H1 (cell line): ENCODE data around the gene GMNN. TPM values are rescaled to one million over a fixed set of nuclear protein-coding genes. Genes with fewer than 3 reads are reported as not detected.

Experiments
- CTCF ChIA-PET: fragments of 300-600 bp; sonication (Branson Sonifier 250); formaldehyde crosslinking; loops from one replicate; lab custom pipeline; 2021; ENCODE audit not compliant: partially characterized antibody; lab: Charles Lee
- POLR2A ChIA-PET: fragments of 300-600 bp; sonication (Branson Sonifier 250); formaldehyde crosslinking; loops from one replicate; lab custom pipeline; 2021; ENCODE audit warnings: inconsistent platforms; ENCODE audit not compliant: partially characterized antibody; lab: Charles Lee
- DNase-seq, 2 experiments: peaks; one replicate each; pipeline versions ENCODE4 v3.0.0 to v3.0.0-alpha.2; 2010 to 2022; ENCODE audit warnings: low spot score in 2 of 2, low read depth in 1 of 2, mixed read lengths in 1 of 2
- FAIRE-seq: peaks from 2 replicates; lab custom pipeline; 2011; peaks lifted over from hg19 to GRCh38; lab: Jason Lieb, UNC
- H2AFZ ChIP-seq: 2 replicates; pipeline ENCODE4 v1.8.1; 2012; ENCODE audit warnings: low read length, inconsistent platforms
- H2AK5ac ChIP-seq: 2 replicates; pipeline ENCODE4 v1.6.1; 2013; ENCODE audit warnings: low read depth, low read length
- H2BK120ac ChIP-seq: replicated peaks from 2 replicates; pipeline ENCODE3; 2013; ENCODE audit warnings: low read depth, low read length, inconsistent platforms
- H2BK12ac ChIP-seq: 2 replicates; pipeline ENCODE4 v1.6.1; 2013; ENCODE audit warnings: low read depth, low read length
- H2BK15ac ChIP-seq: 2 replicates; pipeline ENCODE4 v1.6.1; 2013; ENCODE audit warnings: low read length
- H2BK20ac ChIP-seq: 2 replicates; pipeline ENCODE4 v1.6.1; 2013; ENCODE audit warnings: low read length
- H2BK5ac ChIP-seq: 2 replicates; pipeline ENCODE4 v1.6.1; 2013; ENCODE audit warnings: low read depth, low read length
- H3K14ac ChIP-seq: 2 replicates; pipeline ENCODE4 v1.6.1; 2013; ENCODE audit warnings: inconsistent platforms; ENCODE audit not compliant: insufficient read length
- H3K18ac ChIP-seq: 2 replicates; pipeline ENCODE4 v1.6.1; 2013; ENCODE audit warnings: low read length; ENCODE audit errors: extremely low read depth
- H3K23ac ChIP-seq: 2 replicates; pipeline ENCODE4 v1.6.1; 2013; ENCODE audit warnings: inconsistent platforms; ENCODE audit not compliant: insufficient read length
- H3K23me2 ChIP-seq: 2 replicates; pipeline ENCODE4 v1.6.1; 2013; ENCODE audit warnings: low read depth, low read length
- H3K27ac ChIP-seq: 2 replicates; pipeline ENCODE4 v1.6.1; 2011; ENCODE audit warnings: low read depth, low read length, inconsistent platforms
- H3K27me3 ChIP-seq, 4 experiments: replicated peaks in 1 of 4; 1 replicate in 1 of 4; 2 replicates in 3 of 4; pipeline versions ENCODE4 v1.6.1 to v1.8.1; 2011 to 2013; ENCODE audit warnings: low read length in 3 of 4, mild to moderate bottlenecking in 3 of 4, inconsistent platforms in 2 of 4, mixed read lengths in 2 of 4, moderate library complexity in 1 of 4; ENCODE audit not compliant: control insufficient read depth in 3 of 4, insufficient read depth in 3 of 4; ENCODE audit errors: extremely low read depth in 1 of 4
- H3K36me3 ChIP-seq, 4 experiments: 2 replicates each; pipeline versions ENCODE4 v1.6.1 to v1.8.1; 2011 to 2013; ENCODE audit warnings: mild to moderate bottlenecking in 4 of 4, low read length in 3 of 4, moderate library complexity in 2 of 4, control low read depth in 1 of 4, inconsistent platforms in 1 of 4; ENCODE audit not compliant: insufficient read depth in 4 of 4, control insufficient read depth in 2 of 4
- H3K4ac ChIP-seq: replicated peaks from 2 replicates; pipeline ENCODE3; 2013; ENCODE audit warnings: low read length, low read depth, mixed read lengths, inconsistent platforms; ENCODE audit not compliant: insufficient read length
- H3K4me1 ChIP-seq, 4 experiments: replicated peaks in 1 of 4; 1 replicate in 1 of 4; 2 replicates in 3 of 4; pipeline versions ENCODE4 v1.6.1 to v1.8.1; 2011 to 2013; ENCODE audit warnings: low read length in 3 of 4, inconsistent platforms in 2 of 4, mixed read lengths in 1 of 4; ENCODE audit not compliant: insufficient read depth in 4 of 4, control insufficient read depth in 3 of 4
- H3K4me2 ChIP-seq, 2 experiments: 2 replicates each; pipeline versions ENCODE4 v1.6.1 to v1.8.1; 2011 to 2013; ENCODE audit warnings: low read depth in 2 of 2, low read length in 2 of 2, control low read depth in 1 of 2, inconsistent platforms in 1 of 2, mild to moderate bottlenecking in 1 of 2; ENCODE audit not compliant: insufficient read depth in 1 of 2
- H3K4me3 ChIP-seq, 4 experiments: fragments of 200-600, 300-600 bp in 1 of 4; sonication (generic), shearing (Covaris generic), sonication (Bioruptor Twin) in 1 of 4; 2 replicates each; pipeline versions ENCODE4 v1.5.1 to v1.8.1; 2011 to 2016; ENCODE audit warnings: low read length in 4 of 4, low read depth in 3 of 4, control low read depth in 2 of 4, inconsistent platforms in 2 of 4, mild to moderate bottlenecking in 2 of 4, mixed read lengths in 1 of 4, moderate library complexity in 1 of 4; ENCODE audit not compliant: insufficient read depth in 2 of 4; ENCODE audit errors: extremely low read depth in 1 of 4
- H3K56ac ChIP-seq: replicated peaks from 2 replicates; pipeline ENCODE3; 2013; ENCODE audit warnings: low read depth, mild to moderate bottlenecking, mixed read lengths, low read length, inconsistent platforms; ENCODE audit not compliant: insufficient read length
- H3K79me1 ChIP-seq: 2 replicates; pipeline ENCODE4 v1.6.1; 2013; ENCODE audit warnings: low read depth, low read length, control low read depth
- H3K79me2 ChIP-seq, 2 experiments: 2 replicates each; pipeline versions ENCODE4 v1.6.1 to v1.8.1; 2012 to 2013; ENCODE audit warnings: low read length in 2 of 2, mild to moderate bottlenecking in 2 of 2, inconsistent platforms in 1 of 2; ENCODE audit not compliant: insufficient read depth in 2 of 2, control insufficient read depth in 1 of 2
- H3K9ac ChIP-seq, 4 experiments: replicated peaks in 1 of 4; 1 replicate in 1 of 4; 2 replicates in 3 of 4; pipeline versions ENCODE4 v1.6.1 to v1.8.1; 2011 to 2013; ENCODE audit warnings: low read depth in 3 of 4, low read length in 3 of 4, control low read depth in 2 of 4, mild to moderate bottlenecking in 2 of 4, moderate library complexity in 2 of 4, inconsistent platforms in 1 of 4; ENCODE audit errors: extremely low read depth in 1 of 4
- H3K9me3 ChIP-seq, 2 experiments: 2 replicates each; pipeline versions ENCODE4 v1.6.1 to v1.8.1; 2012 to 2013; ENCODE audit warnings: mild to moderate bottlenecking in 2 of 2, moderate library complexity in 2 of 2, control low read depth in 1 of 2, inconsistent platforms in 1 of 2, low read depth in 1 of 2, low read length in 1 of 2, mixed read lengths in 1 of 2; ENCODE audit not compliant: insufficient read depth in 2 of 2
- H4K20me1 ChIP-seq, 2 experiments: replicated peaks in 1 of 2; 2 replicates each; pipeline versions ENCODE3 to v1.8.1; 2011 to 2013; ENCODE audit warnings: inconsistent platforms in 2 of 2, low read length in 2 of 2, mild to moderate bottlenecking in 1 of 2; ENCODE audit not compliant: insufficient read depth in 2 of 2, control insufficient read depth in 1 of 2
- H4K5ac ChIP-seq: 2 replicates; pipeline ENCODE4 v1.6.1; 2013; ENCODE audit warnings: low read length, low read depth, mixed read lengths, inconsistent platforms; ENCODE audit not compliant: insufficient read length
- H4K8ac ChIP-seq: 2 replicates; pipeline ENCODE4 v1.8.0; 2013; ENCODE audit warnings: mild to moderate bottlenecking, moderate library complexity, low read length, inconsistent platforms; ENCODE audit not compliant: insufficient read depth; ENCODE audit errors: extremely low read depth
- H4K91ac ChIP-seq: replicated peaks from 2 replicates; pipeline ENCODE3; 2013; ENCODE audit warnings: low read length, mixed read lengths, inconsistent platforms; ENCODE audit not compliant: insufficient read length
- EP300 ChIP-seq, 2 experiments: IDR thresholded peaks; 1 replicate in 1 of 2; 2 replicates in 1 of 2; pipeline ENCODE4 v1.6.1; 2011 to 2012; ENCODE audit warnings: low read depth in 2 of 2, low read length in 2 of 2, mild to moderate bottlenecking in 2 of 2, borderline replicate concordance in 1 of 2, inconsistent platforms in 1 of 2, moderate library complexity in 1 of 2
- HDAC6 ChIP-seq: IDR thresholded peaks from one replicate; pipeline ENCODE4 v1.7.1; 2012; ENCODE audit warnings: low read depth, mild to moderate bottlenecking, inconsistent platforms, low read length, moderate library complexity
- JUN ChIP-seq: IDR thresholded peaks from 2 replicates; pipeline ENCODE4 v1.6.1; 2011; ENCODE audit warnings: low read depth, mild to moderate bottlenecking, improper control_type of control experiment, low read length
- KDM1A ChIP-seq: fragments of 200-600, 300-600 bp; sonication (generic); IDR thresholded peaks from 2 replicates; pipeline ENCODE4 v1.7.1; 2016; ENCODE audit warnings: mild to moderate bottlenecking, low read length, borderline replicate concordance
- KDM4A ChIP-seq: IDR thresholded peaks from one replicate; pipeline ENCODE4 v1.7.1; 2012; ENCODE audit warnings: low read depth, mild to moderate bottlenecking, moderate library complexity, low read length, inconsistent platforms; ENCODE audit not compliant: severe bottlenecking
- NRF1 ChIP-seq: IDR thresholded peaks from 2 replicates; pipeline ENCODE4 v1.6.1; 2011; ENCODE audit warnings: mild to moderate bottlenecking, low read depth, low read length, improper control_type of control experiment
- POLR2A ChIP-seq, 2 experiments: IDR thresholded peaks; 1 replicate in 1 of 2; 2 replicates in 1 of 2; pipeline ENCODE4 v1.6.1; 2011; ENCODE audit warnings: low read depth in 2 of 2, low read length in 2 of 2, mild to moderate bottlenecking in 2 of 2; ENCODE audit errors: control extremely low read depth in 1 of 2
- RAD21 ChIP-seq, 2 experiments: IDR thresholded peaks in 1 of 2; conservative IDR thresholded peaks in 1 of 2; 2 replicates each; pipeline ENCODE4 v1.6.1; 2011; ENCODE audit warnings: low read depth in 2 of 2, low read length in 2 of 2, improper control_type of control experiment in 1 of 2, inconsistent platforms in 1 of 2, mild to moderate bottlenecking in 1 of 2, moderate library complexity in 1 of 2
- SIX5 ChIP-seq: IDR thresholded peaks from 2 replicates; pipeline ENCODE4 v1.6.1; 2011; ENCODE audit warnings: mild to moderate bottlenecking, low read depth, low read length
- YY1 ChIP-seq: IDR thresholded peaks from 2 replicates; pipeline ENCODE4 v1.6.1; 2011; ENCODE audit warnings: low read depth, mild to moderate bottlenecking, low read length
- WGBS, 2 experiments: shearing (Covaris generic) in 1 of 2; methylation state at CpG; one replicate each; pipeline versions ENCODE4 v1.1.6 to v1.1.7; 2013 to 2015; ENCODE audit warnings: low lambda C conversion rate in 2 of 2, mixed read lengths in 2 of 2, inconsistent platforms in 1 of 2, low coverage in 1 of 2, missing lambda C conversion rate in 1 of 2; ENCODE audit not compliant: insufficient replicate concordance in 2 of 2, insufficient coverage in 1 of 2, insufficient read length in 1 of 2; ENCODE audit errors: extremely low coverage in 1 of 2, missing lambda C conversion rate in 1 of 2; 5-methylcytosine and 5-hydroxymethylcytosine counted together
- polyA plus RNA-seq, 7 experiments: library from polyadenylated mRNA; depleted of rRNA in 3 of 7; stranded (reverse) in 5 of 7; unstranded in 2 of 7; fragments of >200 nt in 5 of 7; fragments of 200-250 nt in 2 of 7; gene quantifications; 1 replicate in 5 of 7; 2 replicates in 1 of 7; 4 replicates in 1 of 7; pipeline versions ENCODE4 v1.2.1 to v1.2.3, GENCODE V29; 2011 to 2013; ENCODE audit warnings: missing spikeins in 2 of 7, mixed read lengths in 2 of 7
- total RNA-seq: library from RNA; stranded (reverse); fragmentation: NEBNext Ultra II Directional; extraction: Animal tissue kit (Norgen Biotek cat#: 25700); gene quantifications from 2 replicates; pipeline ENCODE4 v1.2.1, GENCODE V29; 2021

The GMNN gene
- total and polyA plus RNA-seq, 2 of the 8 experiments (the other 6 are each of a cell fraction or from before 2014, with no cell fraction given) = 65.9 to 101 TPM

- no peak overlapping the region for H3K14ac ChIP-seq
- no peak for FAIRE-seq
- H3K4me1 ChIP-seq = peaks cover 0 to 5% (median 0%) of the 10 kb centered on the region in 4 experiments; a peak in 2 of 7 replicates
- no peak overlapping the region for H3K4me3 ChIP-seq
- DNase-seq = no peak
- H3K4me2 ChIP-seq = no peak overlapping the region
- H3K23me2 ChIP-seq = no peaks in the 10 kb centered on the region
- no peak overlapping the region for H2BK120ac ChIP-seq
- H2BK15ac ChIP-seq = no peak overlapping the region
- POLR2A ChIA-PET = no interaction called here
- no peak overlapping the region for H4K5ac ChIP-seq
- CTCF ChIA-PET = interaction anchor here (0.8 to 1.9 kb wide), 4 partner anchors 13 to 271 kb away, joined by 3 to 5 read pairs (median 3); no protein-coding TSS in a partner anchor
- TF ChIP-seq RAD21 (IDR thresholded peaks at IDR 0.05 in 1 of 2, conservative IDR thresholded peaks at IDR 0.05 in 1 of 2; ENCODE audit: low read depth in 2 of 2, low read length in 2 of 2) (no peak), POLR2A (IDR thresholded peaks at IDR 0.05; ENCODE audit: control extremely low read depth in 1 of 2, low read depth in 2 of 2, low read length in 2 of 2) (no peak), KDM1A (no peak), JUN (no peak), HDAC6 (no peak), NRF1 (no peak), SIX5 (no peak), EP300 (IDR thresholded peaks at IDR 0.05; ENCODE audit: borderline replicate concordance in 1 of 2, low read depth in 2 of 2, low read length in 2 of 2) (no peak), KDM4A (no peak), YY1 (no peak)
- H3K9ac ChIP-seq = no peak overlapping the region
- no peak overlapping the region for H3K56ac ChIP-seq
- H3K23ac ChIP-seq = no peak overlapping the region
- H3K4ac ChIP-seq = no peak overlapping the region
- no peak overlapping the region for H2AK5ac ChIP-seq
- no peak overlapping the region for H2BK5ac ChIP-seq
- no peak overlapping the region for H4K91ac ChIP-seq
- H4K20me1 ChIP-seq = no peaks in the 10 kb centered on the region
- no peak overlapping the region for H2AFZ ChIP-seq
- WGBS, 2 experiments = 88% methylated on average over 1 of the region's 1 CpG; no CpG with 5 or more reads in 1 of the 2 experiments
- no peaks in the 10 kb centered on the region for H3K9me3 ChIP-seq
- no peak overlapping the region for H3K18ac ChIP-seq
- H2BK12ac ChIP-seq = no peak overlapping the region
- no peak overlapping the region for H3K27ac ChIP-seq
- H3K27me3 ChIP-seq = no peaks in the 10 kb centered on the region
- H3K79me1 ChIP-seq = no peaks in the 10 kb centered on the region
- no peak overlapping the region for H2BK20ac ChIP-seq
- no peak overlapping the region for H4K8ac ChIP-seq
- H3K79me2 ChIP-seq = no peaks in the 10 kb centered on the region
- no peaks in the 10 kb centered on the region for H3K36me3 ChIP-seq
Measured at GRCh38 chr6:24799541-24799915, 24.8 kb downstream of the GMNN start.
